Measurements from ENCODE around the gene SMIM45.
A peak's percentile ranks its signal among the peaks of the same experiment; 100 is the strongest.

SMIM45 gene

GRCh38 chr22:41915786-41916493, 36.0 kb upstream of the SMIM45 start:
- peak; percentile 14 for DNase-seq (ENCODE audit: low spot score)

- DNase-seq (ENCODE audit: low spot score): no peak
Measured at GRCh38 chr22:41916745-41917358, 35.1 kb upstream of the SMIM45 start.

GRCh38 chr22:41917375-41917902, 34.5 kb upstream of the SMIM45 start:
- no peak for DNase-seq (ENCODE audit: low spot score)

- peak; percentile 28 for DNase-seq (ENCODE audit: low spot score)
Measured at GRCh38 chr22:41917903-41918791, 33.8 kb upstream of the SMIM45 start.

GRCh38 chr22:41919357-41920224, 32.4 kb upstream of the SMIM45 start:
- peak; percentile 88 for DNase-seq (ENCODE audit: low spot score)

GRCh38 chr22:41920271-41920976, 31.5 kb upstream of the SMIM45 start:
- peak; percentile 68 for DNase-seq (ENCODE audit: low spot score)

- peak; percentile 32 for DNase-seq (ENCODE audit: low spot score)
Measured at GRCh38 chr22:41922328-41922727, 29.6 kb upstream of the SMIM45 start.

- DNase-seq (ENCODE audit: low spot score): no peak
Measured at GRCh38 chr22:41922940-41923594, 28.9 kb upstream of the SMIM45 start.

- no peak for DNase-seq (ENCODE audit: low spot score)
Measured at GRCh38 chr22:41923595-41924276, 28.2 kb upstream of the SMIM45 start.

GRCh38 chr22:41925783-41926460, 26.0 kb upstream of the SMIM45 start:
- DNase-seq (ENCODE audit: low spot score): peak; percentile 57

- DNase-seq (ENCODE audit: low spot score): no peak
Measured at GRCh38 chr22:41927813-41928212, 24.1 kb upstream of the SMIM45 start.

GRCh38 chr22:41928593-41929417, 23.1 kb upstream of the SMIM45 start:
- DNase-seq (ENCODE audit: low spot score): no peak

GRCh38 chr22:41929418-41929810, 22.5 kb upstream of the SMIM45 start:
- DNase-seq (ENCODE audit: low spot score): no peak

GRCh38 chr22:41931701-41932269, 20.2 kb upstream of the SMIM45 start:
- DNase-seq (ENCODE audit: low spot score): peak; percentile 42

GRCh38 chr22:41932353-41932752, 19.6 kb upstream of the SMIM45 start:
- DNase-seq (ENCODE audit: low spot score): no peak

GRCh38 chr22:41933411-41934177, 18.4 kb upstream of the SMIM45 start:
- no peak for DNase-seq (ENCODE audit: low spot score)

Data from germinal center (tissue), 1 donor.